K562 (cell line): ENCODE measurements around the gene CCDC88C. TPM values are rescaled to one million over a fixed set of nuclear protein-coding genes. Genes with fewer than 3 reads are reported as not detected.

Source experiments
- BACH1 ChIP-seq: fragments of 200-800 bp; sonication (Bioruptor generic); IDR thresholded peaks from 2 replicates; pipeline ENCODE4 v1.6.1; 2016; ENCODE audit warnings: missing genetic modification characterization, missing compliant biosample characterization
- BRD9 ChIP-seq: fragments of 450-650 bp; IDR thresholded peaks from 2 replicates; pipeline ENCODE4 v1.6.1; 2018; ENCODE audit warnings: low read depth; ENCODE audit not compliant: partially characterized antibody
- CBFA2T3 ChIP-seq: fragments of 450-650 bp; IDR thresholded peaks from 2 replicates; pipeline ENCODE4 v1.6.1; 2017
- CSDE1 ChIP-seq, 2 experiments: fragments of 450-650 bp; IDR thresholded peaks; 2 replicates each; pipeline ENCODE4 v1.6.1; 2016; ENCODE audit warnings: mild to moderate bottlenecking in 1 of 2
- DEAF1 ChIP-seq: fragments of 450-650 bp; formaldehyde crosslinking; IDR thresholded peaks from 2 replicates; pipeline ENCODE4 v1.4.0; 2020; ENCODE audit warnings: mild to moderate bottlenecking, moderate library complexity
- ELK1 ChIP-seq: sonication (generic); formaldehyde crosslinking; IDR thresholded peaks from 2 replicates; pipeline ENCODE4 v1.8.1; 2022; ENCODE audit warnings: missing genetic modification reagents
- EP400 ChIP-seq: fragments of 450-650 bp; IDR thresholded peaks from 2 replicates; pipeline ENCODE4 v1.6.1; 2017; ENCODE audit warnings: antibody characterized with exemption, mild to moderate bottlenecking, moderate library complexity
- HDAC2 ChIP-seq: fragments of 450-650 bp; IDR thresholded peaks from 2 replicates; pipeline ENCODE4 v1.6.1; 2016; ENCODE audit warnings: mild to moderate bottlenecking
- HDAC3 ChIP-seq: fragments of 450-650 bp; IDR thresholded peaks from 2 replicates; pipeline ENCODE4 v1.6.1; 2018; ENCODE audit warnings: borderline replicate concordance, mild to moderate bottlenecking, moderate library complexity; ENCODE audit not compliant: partially characterized antibody
- JUND ChIP-seq, 2 experiments: IDR thresholded peaks; 2 replicates in 1 of 2; 3 replicates in 1 of 2; pipeline ENCODE4 v1.6.1; 2011; ENCODE audit warnings: borderline replicate concordance in 2 of 2, low read depth in 2 of 2, low read length in 2 of 2, improper control_type of control experiment in 1 of 2, missing biosample characterization in 1 of 2, missing genetic modification characterization in 1 of 2, missing genetic modification reagents in 1 of 2
- KDM5B ChIP-seq: fragments of 200-600 bp; sonication (generic); IDR thresholded peaks from 2 replicates; pipeline ENCODE4 v1.6.1; 2012; ENCODE audit warnings: low read depth, mild to moderate bottlenecking, moderate library complexity, low read length, control low read depth, inconsistent platforms; ENCODE audit not compliant: insufficient replicate concordance
- KLF16 ChIP-seq: IDR thresholded peaks from 2 replicates; pipeline ENCODE4 v1.6.1; 2016; ENCODE audit warnings: antibody characterized with exemption
- MAFF ChIP-seq: IDR thresholded peaks from 2 replicates; pipeline ENCODE4 v1.6.1; 2012; ENCODE audit warnings: low read length, improper control_type of control experiment
- MECOM ChIP-seq: fragments of 250-450 bp; sonication (Bioruptor Pico); IDR thresholded peaks from 2 replicates; pipeline ENCODE4 v1.8.0; 2022; ENCODE audit warnings: inconsistent platforms
- NEUROD1 ChIP-seq: fragments of 150-350 bp; IDR thresholded peaks from 2 replicates; pipeline ENCODE4 v1.6.1; 2014; ENCODE audit warnings: borderline replicate concordance, low read length, low read depth; ENCODE audit not compliant: partially characterized antibody
- NR4A1 ChIP-seq, 2 experiments: fragments of 250-450 bp in 1 of 2; fragments of 450-650 bp in 1 of 2; sonication (Bioruptor Pico) in 1 of 2; IDR thresholded peaks; 2 replicates each; pipeline versions ENCODE4 v1.4.0 to v1.6.1; 2016 to 2020; ENCODE audit warnings: mild to moderate bottlenecking in 2 of 2, missing compliant biosample characterization in 1 of 2, missing genetic modification characterization in 1 of 2, moderate library complexity in 1 of 2
- POLR2G ChIP-seq: fragments of 200-400 bp; formaldehyde crosslinking; IDR thresholded peaks from 2 replicates; pipeline ENCODE4 v1.6.1; 2017; ENCODE audit warnings: low read depth, mild to moderate bottlenecking, antibody characterized with exemption, low read length, moderate library complexity
- SMARCA5 ChIP-seq: fragments of 450-650 bp; IDR thresholded peaks from 2 replicates; pipeline ENCODE4 v1.6.1; 2016
- SREBF2 ChIP-seq: sonication (generic); formaldehyde crosslinking; IDR thresholded peaks from 2 replicates; pipeline ENCODE4 v1.4.0; 2020; ENCODE audit warnings: mild to moderate bottlenecking, missing genetic modification reagents
- YY1 ChIP-seq, 3 experiments: IDR thresholded peaks; 2 replicates each; pipeline ENCODE4 v1.6.1; 2011; ENCODE audit warnings: low read length in 2 of 3, mild to moderate bottlenecking in 2 of 3, moderate library complexity in 2 of 3, borderline replicate concordance in 1 of 3, control low read depth in 1 of 3, low read depth in 1 of 3; ENCODE audit not compliant: insufficient read depth in 3 of 3, insufficient replicate concordance in 2 of 3, control insufficient read depth in 1 of 3, insufficient read length in 1 of 3; ENCODE audit errors: extremely low read depth in 1 of 3
- ZBTB33 ChIP-seq: sonication (generic); formaldehyde crosslinking; IDR thresholded peaks from 2 replicates; pipeline ENCODE4 v1.8.1; 2023; ENCODE audit warnings: mild to moderate bottlenecking, missing genetic modification reagents
- ZFX ChIP-seq: sonication (generic); formaldehyde crosslinking; IDR thresholded peaks from 2 replicates; pipeline ENCODE4 v1.8.0; 2022; ENCODE audit warnings: mild to moderate bottlenecking, missing genetic modification reagents, moderate library complexity
- ZNF79 ChIP-seq: fragments of 250-450 bp; sonication (Bioruptor Pico); IDR thresholded peaks from 2 replicates; pipeline ENCODE4 v1.4.0; 2020; ENCODE audit warnings: low read depth, mild to moderate bottlenecking, moderate library complexity
- polyA plus RNA-seq, 8 experiments: library from polyadenylated mRNA; depleted of rRNA in 4 of 8; stranded (reverse) in 5 of 8; unstranded in 3 of 8; fragments of >200 nt; fragmentation: Nextera tagmentation in 2 of 8; fragmentation: Illumina TruSeq in 1 of 8; extraction: Ambion mirVana in 2 of 8; extraction: Trizol in 1 of 8; gene quantifications; 2 replicates each; pipeline versions ENCODE4 v1.2.1 to v1.2.3, GENCODE V29; 2011 to 2014; ENCODE audit warnings: inconsistent platforms in 1 of 8, missing spikeins in 1 of 8
- total RNA-seq, 7 experiments: library from RNA; depleted of rRNA in 6 of 7; stranded (reverse); fragments of >200 nt in 6 of 7; fragmentation: Illumina TruSeq in 2 of 7; extraction: Trizol in 2 of 7; gene quantifications; 2 replicates each; pipeline versions ENCODE4 v1.2.1 to v1.2.3, GENCODE V29; 2011 to 2021; ENCODE audit warnings: low replicate concordance in 1 of 7

CCDC88C gene
- total and polyA plus RNA-seq, 9 of the 15 experiments (the other 6 are each of a cell fraction or from before 2014, with no cell fraction given): 0.62 to 22.5 (median 10.7) TPM

GRCh38 chr14:91418387-91419043, 895 bp upstream of the CCDC88C start (continued):
- TF ChIP-seq JUND (IDR thresholded peaks at IDR 0.05; ENCODE audit: borderline replicate concordance, low read depth, low read length): 0 out of 2 replicates have a peak, but pooled peaks have one; percentile 29
- no peak for TF ChIP-seq JUND (tag; IDR thresholded peaks at IDR 0.05; ENCODE audit: borderline replicate concordance, low read depth, low read length)
- no peak for TF ChIP-seq NEUROD1
- peak in 2 of 3 experiments; percentile 57 to 59 for TF ChIP-seq YY1 (IDR thresholded peaks at IDR 0.05; ENCODE audit: borderline replicate concordance in 1 of 3, control insufficient read depth in 1 of 3, extremely low read depth in 1 of 3, insufficient read depth in 3 of 3, insufficient read length in 1 of 3, insufficient replicate concordance in 2 of 3, low read depth in 1 of 3, low read length in 2 of 3)
- no peak for TF ChIP-seq BACH1 (tag)
- TF ChIP-seq DEAF1 (CRISPR knock-in tag): peak; percentile 70; the same call in 1 of the 2 replicates
- TF ChIP-seq HDAC3: no peak
- no peak for TF ChIP-seq CSDE1 (IDR thresholded peaks at IDR 0.05)
- TF ChIP-seq SMARCA5: peak; percentile 36; the same call in 1 of the 2 replicates
- TF ChIP-seq POLR2G: peak; percentile 8
- no peak for TF ChIP-seq ELK1 (CRISPR knock-in tag)
- TF ChIP-seq KDM5B: peak; percentile 2
- TF ChIP-seq NR4A1 (CRISPR knock-in tag; IDR thresholded peaks at IDR 0.05): no peak
- TF ChIP-seq NR4A1 (tag; IDR thresholded peaks at IDR 0.05): peak; percentile 27; the same call in 1 of the 2 replicates
- no peak for TF ChIP-seq ZNF79 (CRISPR knock-in tag)
- peak; percentile 96 for TF ChIP-seq ZFX
- no peak for TF ChIP-seq CBFA2T3
- 0 out of 2 replicates have a peak, but pooled peaks have one; percentile 21 for TF ChIP-seq KLF16
- no peak for TF ChIP-seq MAFF
- 0 out of 2 replicates have a peak, but pooled peaks have one; percentile 5 for TF ChIP-seq ZBTB33 (CRISPR knock-in tag)
- no peak for TF ChIP-seq SREBF2
- TF ChIP-seq MECOM: 0 out of 2 replicates have a peak, but pooled peaks have one; percentile 35
- peak; percentile 47 for TF ChIP-seq BRD9
- TF ChIP-seq EP400: peak; percentile 67
- no peak for TF ChIP-seq HDAC2
